Lower lobe of right lung (tissue), 2 donors: ENCODE data around the gene L3MBTL2. TPM values are rescaled to one million over a fixed set of nuclear protein-coding genes. Genes with fewer than 3 reads are reported as not detected.

ENCODE experiments used
- ATAC-seq, 2 donors: fragments of 200-7000 bp; cut with Tn5 transposase; one replicate each; pipeline ENCODE4 v1.9.1; 2020 to 2022; ENCODE audit warnings: mild to moderate bottlenecking in 2 of 2, moderate library complexity in 2 of 2
- DNase-seq: peaks from one replicate; pipeline ENCODE4 v3.0.0-alpha.2; 2020
- H3K27ac ChIP-seq: fragments of 200-600 bp; one replicate; pipeline ENCODE4 v1.8.0; 2022
- H3K27me3 ChIP-seq: fragments of 200-600 bp; one replicate; pipeline ENCODE4 v1.8.0; 2022; ENCODE audit warnings: low read depth
- H3K36me3 ChIP-seq: fragments of 200-600 bp; one replicate; pipeline ENCODE4 v1.8.0; 2022; ENCODE audit warnings: mild to moderate bottlenecking
- H3K4me1 ChIP-seq: fragments of 200-600 bp; one replicate; pipeline ENCODE4 v1.8.0; 2022
- H3K4me3 ChIP-seq: fragments of 200-600 bp; one replicate; pipeline ENCODE4 v1.8.0; 2022; ENCODE audit warnings: mild to moderate bottlenecking
- H3K9me3 ChIP-seq: fragments of 200-600 bp; one replicate; pipeline ENCODE4 v1.8.0; 2022
- CTCF ChIP-seq: fragments of 200-600 bp; IDR thresholded peaks from one replicate; pipeline ENCODE4 v1.8.0; 2022; ENCODE audit warnings: antibody characterized with exemption, mild to moderate bottlenecking
- intact Hi-C: fragments of 100-400 bp; cut with DNase I; formaldehyde crosslinking; loops from one replicate; pipeline ENCODE4 v1.11.0; 2022
- total RNA-seq: library from RNA; stranded (reverse); fragmentation: NEBNext Ultra II Directional; extraction: Animal tissue kit (Norgen Biotek cat#: 25700); gene quantifications from one replicate; pipeline ENCODE4 v1.2.1, GENCODE V29; 2021
- donor health status: DM: no; HTN: yes; CAD: no; lungs with severe emphysema.

L3MBTL2 gene
- total RNA-seq, 1 donor from 2014 or later: 22.8 TPM

GRCh38 chr22:41198027-41198580, 7.0 kb upstream of the L3MBTL2 start:
- H3K4me1 ChIP-seq: peaks cover 19% of the 10 kb centered on the region
- peak in 1 of 2 donors; percentile 25 for ATAC-seq
- intact Hi-C loops: no loop called here
- H3K9me3 ChIP-seq: no peaks in the 10 kb centered on the region
- H3K36me3 ChIP-seq: no peaks in the 10 kb centered on the region
- TF ChIP-seq CTCF: no peak
- peak overlapping the region; percentile 82 for H3K4me3 ChIP-seq
- H3K27me3 ChIP-seq: no peaks in the 10 kb centered on the region
- peak overlapping the region; percentile 67 for H3K27ac ChIP-seq
- peak; percentile 58 for DNase-seq

- H3K4me3 ChIP-seq: no peak overlapping the region
- H3K27me3 ChIP-seq: no peaks in the 10 kb centered on the region
- no peak for ATAC-seq
- H3K36me3 ChIP-seq: no peaks in the 10 kb centered on the region
- no peaks in the 10 kb centered on the region for H3K9me3 ChIP-seq
- peaks cover 25% of the 10 kb centered on the region for H3K4me1 ChIP-seq
- DNase-seq: no peak
- no peak overlapping the region for H3K27ac ChIP-seq
- TF ChIP-seq CTCF: no peak
- intact Hi-C loops: no loop called here
Observed at GRCh38 chr22:41201141-41201540, 4.0 kb upstream of the L3MBTL2 start.

DNA sequence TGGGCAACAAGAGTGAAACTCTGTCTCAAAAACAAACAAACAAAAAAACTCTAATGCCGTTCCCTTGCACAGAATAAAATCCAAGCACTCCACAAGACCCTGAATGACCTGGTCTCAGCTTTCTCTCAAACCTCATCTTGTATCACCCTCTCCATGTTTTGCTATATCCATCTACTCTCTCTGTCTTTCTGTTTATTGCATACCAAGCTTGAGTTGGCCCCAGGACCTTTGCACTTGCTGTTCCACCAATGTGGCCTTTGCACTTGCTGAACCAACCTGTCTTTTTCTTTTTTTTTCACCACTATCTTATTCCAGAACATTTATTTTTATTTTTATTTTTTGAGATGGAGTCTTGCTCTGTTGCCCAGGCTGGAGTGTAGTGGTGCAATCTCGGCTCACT, 2.0 kb upstream of the L3MBTL2 start:
- DNase-seq (no peak), ATAC-seq (no peak)
- no peak for TF ChIP-seq CTCF
- Histone ChIP-seq H3K4me3 (no peak overlapping the region), H3K9me3 (no peaks in the 10 kb centered on the region), H3K4me1 (peaks cover 17% of the 10 kb centered on the region), H3K27ac (no peak overlapping the region), H3K36me3 (peaks cover 3% of the 10 kb centered on the region), H3K27me3 (no peaks in the 10 kb centered on the region)
- intact Hi-C loops: no loop called here

DNA sequence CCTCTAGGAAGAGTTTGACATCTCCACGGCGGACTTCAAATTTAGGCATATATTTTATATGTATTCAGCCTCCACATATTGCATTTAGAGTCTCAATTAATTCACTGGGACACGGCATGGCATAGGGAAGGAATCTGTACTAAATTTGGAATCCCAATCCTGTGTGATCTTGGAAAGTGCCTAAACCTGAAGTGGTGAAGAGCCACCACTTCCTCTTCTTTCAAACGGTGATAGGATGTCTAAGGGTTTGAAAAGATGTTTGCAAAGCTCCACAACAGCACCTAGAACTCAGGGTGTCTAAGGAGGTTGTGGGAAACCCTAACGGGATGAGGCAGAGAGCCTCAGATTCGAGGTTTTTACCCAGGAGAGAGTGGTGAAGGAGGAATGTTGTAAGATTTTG, 1.0 kb upstream of the L3MBTL2 start:
- ATAC-seq (no peak), DNase-seq (no peak)
- no peaks in the 10 kb centered on the region for H3K9me3 ChIP-seq
- H3K4me1 ChIP-seq: peaks cover 8% of the 10 kb centered on the region
- intact Hi-C loops: no loop called here
- TF ChIP-seq CTCF: no peak
- peaks cover 9% of the 10 kb centered on the region for H3K36me3 ChIP-seq
- no peaks in the 10 kb centered on the region for H3K27me3 ChIP-seq
- H3K4me3 ChIP-seq: no peak overlapping the region
- no peak overlapping the region for H3K27ac ChIP-seq

- TF ChIP-seq CTCF: no peak
- Histone ChIP-seq H3K4me1 (peaks cover 8% of the 10 kb centered on the region), H3K4me3 (no peak overlapping the region), H3K36me3 (peaks cover 32% of the 10 kb centered on the region), H3K27ac (no peak overlapping the region), H3K27me3 (no peaks in the 10 kb centered on the region), H3K9me3 (no peaks in the 10 kb centered on the region)
- DNase-seq (no peak), ATAC-seq (no peak)
- intact Hi-C loops: no loop called here
Observed at GRCh38 chr22:41206719-41207118, 1.6 kb downstream of the L3MBTL2 start.

GRCh38 chr22:41215409-41215808, 10.3 kb downstream of the L3MBTL2 start:
- no peak overlapping the region for H3K27ac ChIP-seq
- no peak for TF ChIP-seq CTCF
- no peaks in the 10 kb centered on the region for H3K27me3 ChIP-seq
- ATAC-seq (no peak), DNase-seq (no peak)
- peaks cover 25% of the 10 kb centered on the region for H3K4me1 ChIP-seq
- intact Hi-C loops: no loop called here
- no peak overlapping the region for H3K4me3 ChIP-seq
- peaks cover 50% of the 10 kb centered on the region for H3K36me3 ChIP-seq
- H3K9me3 ChIP-seq: no peaks in the 10 kb centered on the region
